ENCODE data around the gene DCST2. TPM values are rescaled to one million over a fixed set of nuclear protein-coding genes. Genes with fewer than 3 reads are reported as not detected.
A peak's percentile ranks its signal among the peaks of the same experiment; 100 is the strongest.

Gene DCST2
- total and polyA plus RNA-seq, 2 donors from 2014 or later: 0.43 to 1.4 TPM

GRCh38 chr1:155064111-155064831 lies 30.7 kb upstream of the DCST2 start:
- Histone ChIP-seq H3K4me1 (ENCODE audit: control insufficient read depth in 2 of 3, insufficient read depth in 2 of 3, low read depth in 1 of 3, low read length in 3 of 3) (peaks cover 0 to 17% (median 4%) of the 10 kb centered on the region in 3 donors), H3K9ac (ENCODE audit: low read length in 3 of 3) (peak overlapping the region in 2 of 3 donors; percentile 39 to 68), H3K27ac (ENCODE audit: low read depth in 2 of 2, low read length in 2 of 2) (peak overlapping the region in 1 of 2 donors; percentile 72), H3K27me3 (ENCODE audit: control insufficient read depth, insufficient read depth, low read length) (no peaks in the 10 kb centered on the region), H3K4me3 (ENCODE audit: low read length in 3 of 3) (peak overlapping the region; percentile 62 to 72 (median 66)), H3K36me3 (ENCODE audit: control insufficient read depth in 2 of 3, insufficient read depth in 3 of 3, low read length in 3 of 3) (no peaks in the 10 kb centered on the region), H3K9me3 (ENCODE audit: control insufficient read depth in 2 of 3, insufficient read depth in 1 of 3, low read length in 3 of 3) (no peaks in the 10 kb centered on the region)
- intact Hi-C loops (cut with DNase I): no loop called here
- no peak for FAIRE-seq
- TF ChIP-seq CTCF (IDR thresholded peaks at IDR 0.05; ENCODE audit: borderline replicate concordance, extremely low read depth, insufficient read depth): no peak
- peak in 4 of 5 donors; percentile 73 to 86 (median 85) for DNase-seq

GRCh38 chr1:155063550-155064110 lies 30.0 kb upstream of the DCST2 start, which contains the start of gene EFNA4:
EFNA4 (plus strand) TSS chr1:155063740; CDS start chr1:155063824, 84 bp downstream.
- no peak for FAIRE-seq
- H3K9ac ChIP-seq (ENCODE audit: low read length in 3 of 3): peak within 1 kb of the TSS; percentile 39 to 68 (median 49)

GRCh38 chr1:155062702-155063411 lies 29.3 kb upstream of the DCST2 start:
- H3K9ac ChIP-seq (ENCODE audit: low read length in 3 of 3): peak overlapping the region in 1 of 3 donors; percentile 49
- DNase-seq (peak; percentile 77 to 89 (median 85)), FAIRE-seq (no peak)
- TF ChIP-seq CTCF (IDR thresholded peaks at IDR 0.05; ENCODE audit: borderline replicate concordance, extremely low read depth, insufficient read depth): peak; percentile 72
- intact Hi-C loops (cut with DNase I): no loop called here
- peak overlapping the region; percentile 43 to 72 (median 72) for H3K4me3 ChIP-seq (ENCODE audit: low read length in 3 of 3)
- no peaks in the 10 kb centered on the region for H3K36me3 ChIP-seq (ENCODE audit: control insufficient read depth in 2 of 3, insufficient read depth in 3 of 3, low read length in 3 of 3)
- peak overlapping the region in 1 of 2 donors; percentile 27 for H3K27ac ChIP-seq (ENCODE audit: low read depth in 2 of 2, low read length in 2 of 2)
- H3K27me3 ChIP-seq (ENCODE audit: control insufficient read depth, insufficient read depth, low read length): no peaks in the 10 kb centered on the region
- no peaks in the 10 kb centered on the region for H3K9me3 ChIP-seq (ENCODE audit: control insufficient read depth in 2 of 3, insufficient read depth in 1 of 3, low read length in 3 of 3)
- peaks cover 0 to 17% (median 4%) of the 10 kb centered on the region in 3 donors for H3K4me1 ChIP-seq (ENCODE audit: control insufficient read depth in 2 of 3, insufficient read depth in 2 of 3, low read depth in 1 of 3, low read length in 3 of 3)

More at GRCh38 chr1:155063550-155064110, 30.0 kb upstream of the DCST2 start, which contains the start of gene EFNA4:
- Histone ChIP-seq H3K27ac (ENCODE audit: low read depth in 2 of 2, low read length in 2 of 2) (peak within 1 kb of the TSS; percentile 56 to 72), H3K27me3 (ENCODE audit: control insufficient read depth, insufficient read depth, low read length) (no peaks in the 10 kb centered on the region), H3K4me3 (ENCODE audit: low read length in 3 of 3) (peak within 1 kb of the TSS; percentile 62 to 72 (median 72)), H3K36me3 (ENCODE audit: control insufficient read depth in 2 of 3, insufficient read depth in 3 of 3, low read length in 3 of 3) (no peaks in the 10 kb centered on the region), H3K4me1 (ENCODE audit: control insufficient read depth in 2 of 3, insufficient read depth in 2 of 3, low read depth in 1 of 3, low read length in 3 of 3) (peaks cover 0 to 17% (median 4%) of the 10 kb centered on the region in 3 donors), H3K9me3 (ENCODE audit: control insufficient read depth in 2 of 3, insufficient read depth in 1 of 3, low read length in 3 of 3) (no peaks in the 10 kb centered on the region)
- no peak for TF ChIP-seq CTCF (IDR thresholded peaks at IDR 0.05; ENCODE audit: borderline replicate concordance, extremely low read depth, insufficient read depth)
- intact Hi-C loops (cut with DNase I): no loop called here
- peak; percentile 93 to 97 (median 94) for DNase-seq
